Activated naive CD4-positive, alpha-beta T cell (primary cell): ENCODE results near the gene RALGAPA2.

Experiments used
- DNase-seq, 4 experiments: peaks; one replicate each; lab custom pipeline; 2025; lab: John Stamatoyannopoulos, UW

RALGAPA2 gene

DNA sequence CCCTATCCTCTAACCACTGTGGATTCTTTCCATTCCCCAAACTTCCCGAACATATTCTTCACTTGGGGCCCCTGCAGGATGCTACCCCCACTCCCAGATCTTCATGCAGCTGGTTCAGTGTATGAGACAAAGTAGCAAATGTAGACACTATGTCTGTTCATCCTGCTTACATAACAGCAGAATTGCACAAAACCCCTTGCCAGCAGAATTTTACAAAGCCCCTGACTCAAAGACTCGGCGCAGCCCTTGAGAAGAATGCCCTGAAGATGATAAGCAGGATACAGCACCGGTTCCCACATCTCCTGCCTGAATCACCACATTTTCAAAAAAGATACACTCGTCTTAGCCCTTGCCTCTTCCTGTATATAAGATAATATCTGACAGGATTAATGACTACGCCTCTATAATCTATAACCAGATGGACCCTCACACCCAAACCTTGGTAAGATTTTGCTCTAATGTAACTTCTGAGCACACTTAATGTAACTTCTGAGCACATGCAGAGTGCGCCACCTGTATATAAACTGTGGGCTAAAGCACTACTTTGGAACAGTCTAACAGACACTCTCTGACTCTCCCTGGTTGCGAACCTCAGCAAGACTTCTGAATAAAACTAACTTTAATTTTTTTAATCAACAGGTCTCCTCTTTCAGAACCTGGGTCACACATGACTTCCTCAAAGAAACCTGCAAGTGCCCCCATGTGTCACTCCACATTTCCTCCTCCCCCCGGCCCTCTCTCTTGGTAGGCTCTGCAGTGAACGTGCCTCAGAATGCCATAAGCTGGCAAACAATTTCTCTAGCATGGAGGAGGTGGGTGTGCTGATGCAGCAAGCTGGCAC is 28.7 kb downstream of the RALGAPA2 start:
- DNase-seq: no peak

DNA sequence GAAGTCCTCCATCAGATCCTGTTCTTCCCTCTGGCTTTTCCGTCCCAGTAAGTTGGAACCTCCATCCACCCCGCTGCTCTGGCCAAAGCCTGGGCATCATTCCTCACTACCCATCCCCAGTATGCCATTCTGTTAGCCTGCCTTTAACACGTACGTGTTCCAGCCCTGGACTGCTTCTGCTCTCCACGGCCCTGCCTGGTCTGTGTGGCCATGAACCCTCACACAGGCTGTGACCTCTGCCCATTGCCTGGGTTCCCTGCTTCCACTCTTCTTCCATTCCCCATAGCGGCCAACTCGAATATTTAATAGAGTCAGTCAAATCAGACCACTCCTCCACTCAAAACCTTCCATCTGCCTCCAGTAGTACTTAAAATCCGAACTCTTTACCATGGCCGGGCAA is 29.4 kb downstream of the RALGAPA2 start:
- no peak for DNase-seq

GRCh38 chr20:20680991-20681508 is 31.4 kb downstream of the RALGAPA2 start:
- DNase-seq: no peak

DNA sequence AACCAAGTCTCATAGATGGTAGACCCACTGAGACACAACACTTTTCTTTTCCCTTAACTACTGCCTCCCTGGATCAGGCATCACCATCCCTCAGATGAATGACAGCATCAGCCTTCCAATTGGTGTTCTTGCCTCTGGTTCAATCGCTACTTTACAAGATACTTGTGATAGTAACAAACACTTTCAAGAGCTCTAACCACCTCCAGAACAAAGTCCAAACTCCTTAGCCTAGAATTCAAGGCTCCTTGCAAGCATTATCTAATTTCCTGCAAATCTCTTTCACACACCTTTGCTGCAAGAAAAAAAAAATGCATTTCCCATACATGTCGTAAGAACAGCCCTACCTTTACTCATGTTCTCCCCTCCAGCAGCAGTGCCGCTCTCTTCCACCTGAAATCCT is 33.1 kb downstream of the RALGAPA2 start:
- no peak for DNase-seq

DNA sequence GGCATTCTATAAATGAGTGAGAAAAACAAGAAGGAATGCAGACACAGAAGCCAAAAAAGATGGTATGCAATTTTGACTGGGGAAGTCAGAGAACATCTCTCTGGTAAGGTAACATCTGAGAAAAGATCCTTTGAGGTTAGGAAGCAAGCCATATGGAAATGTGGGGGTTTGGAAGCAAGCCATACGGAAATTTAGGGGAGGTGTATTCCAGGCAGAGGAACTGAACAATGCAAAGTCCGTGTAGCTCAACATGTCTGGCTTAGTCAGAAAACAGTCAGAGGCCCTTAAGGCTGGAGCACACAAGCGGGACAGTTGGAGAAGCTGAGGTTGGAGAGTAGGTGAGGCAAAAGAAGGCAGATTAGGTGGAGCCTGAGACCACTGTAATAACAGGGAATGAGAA is 35.3 kb downstream of the RALGAPA2 start:
- no peak for DNase-seq

GRCh38 chr20:20668639-20669038 is 43.8 kb downstream of the RALGAPA2 start:
- no peak for DNase-seq

DNA sequence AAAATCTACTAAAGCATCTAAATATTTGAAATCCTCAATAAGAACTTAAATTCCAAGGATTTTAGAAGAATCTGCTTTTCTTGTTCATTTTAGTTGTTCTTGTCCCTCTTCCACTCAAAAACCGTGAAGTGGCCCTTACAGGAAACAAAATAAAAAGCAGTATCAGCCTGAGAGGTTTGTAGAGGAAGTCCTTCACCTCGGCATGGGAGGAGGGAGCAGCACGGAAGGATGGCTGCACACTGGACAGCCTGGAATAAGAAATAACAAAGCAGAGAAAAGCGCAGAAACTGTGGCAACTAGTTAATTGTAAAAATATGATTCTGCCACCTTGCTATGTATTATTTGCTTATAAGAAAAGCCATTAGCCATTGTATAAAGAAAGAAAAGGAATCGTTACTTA is 46.1 kb downstream of the RALGAPA2 start:
- no peak for DNase-seq

DNA sequence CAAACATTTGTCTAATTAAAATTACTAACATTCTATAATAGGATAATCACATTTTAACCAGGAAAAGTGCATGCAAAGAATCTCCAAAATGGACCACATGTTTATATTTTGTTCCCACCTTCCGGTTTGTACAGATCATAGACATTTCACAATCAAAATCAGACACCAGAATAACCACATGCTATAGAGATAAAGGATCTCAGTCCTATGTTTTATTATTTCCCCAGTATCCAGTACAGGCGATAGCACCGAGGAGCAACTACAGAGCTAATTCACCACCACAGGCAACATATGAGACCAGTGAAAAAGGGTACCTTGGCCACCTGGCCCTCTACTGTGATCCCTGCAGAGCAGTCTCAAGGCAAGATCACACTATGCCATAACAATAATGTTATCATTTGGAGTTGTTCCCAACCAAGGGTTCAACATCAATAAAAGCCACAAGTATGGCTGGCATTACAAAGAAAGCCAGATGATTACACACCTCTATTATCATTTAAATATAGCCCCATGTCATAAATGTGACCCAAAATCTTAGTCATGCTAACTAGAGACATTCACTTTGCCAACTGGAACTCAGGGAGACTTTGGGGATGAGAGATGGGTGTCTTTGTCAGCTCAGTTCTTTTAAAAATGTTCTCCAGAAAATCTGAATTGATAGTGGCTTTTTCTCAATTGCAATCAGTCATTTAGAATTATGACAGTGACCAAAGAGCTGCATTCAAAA is 46.7 kb downstream of the RALGAPA2 start:
- no peak for DNase-seq

DNA sequence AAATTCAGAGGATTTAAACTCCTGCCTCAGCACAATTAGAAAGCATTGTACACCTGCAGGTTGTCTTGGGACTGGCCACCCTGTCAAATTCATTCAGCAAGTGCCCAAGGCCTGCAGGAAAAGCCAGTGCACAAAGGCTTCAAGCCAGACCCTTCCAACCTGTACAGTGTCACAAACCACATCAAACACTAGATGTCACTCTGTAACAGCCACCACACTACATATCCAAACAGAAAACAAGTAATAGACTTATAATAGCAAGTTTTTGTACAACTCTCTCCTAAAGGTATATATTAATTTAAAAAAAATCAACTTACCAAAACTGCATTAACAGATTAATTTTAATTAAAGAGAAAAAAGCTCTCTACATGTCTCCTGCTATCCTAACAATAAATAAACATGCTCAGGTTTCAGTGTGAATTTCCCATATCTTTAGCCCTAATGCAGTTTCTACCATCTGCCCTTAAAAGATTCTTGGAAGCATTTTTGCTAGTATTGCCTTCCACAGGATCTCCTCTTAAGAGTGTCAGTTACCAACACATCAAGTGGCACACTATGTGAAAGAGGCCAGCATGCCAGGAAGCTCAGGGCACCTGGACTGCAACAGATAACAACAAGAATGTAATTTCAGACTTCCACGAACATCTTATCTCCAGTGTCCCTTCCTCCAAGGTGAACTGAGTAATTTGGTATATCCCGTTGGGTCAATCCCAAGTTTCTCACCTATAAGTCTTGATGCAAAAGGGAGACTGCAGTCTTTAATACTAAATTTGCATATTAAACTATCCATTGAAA is 47.5 kb downstream of the RALGAPA2 start:
- no peak for DNase-seq

DNA sequence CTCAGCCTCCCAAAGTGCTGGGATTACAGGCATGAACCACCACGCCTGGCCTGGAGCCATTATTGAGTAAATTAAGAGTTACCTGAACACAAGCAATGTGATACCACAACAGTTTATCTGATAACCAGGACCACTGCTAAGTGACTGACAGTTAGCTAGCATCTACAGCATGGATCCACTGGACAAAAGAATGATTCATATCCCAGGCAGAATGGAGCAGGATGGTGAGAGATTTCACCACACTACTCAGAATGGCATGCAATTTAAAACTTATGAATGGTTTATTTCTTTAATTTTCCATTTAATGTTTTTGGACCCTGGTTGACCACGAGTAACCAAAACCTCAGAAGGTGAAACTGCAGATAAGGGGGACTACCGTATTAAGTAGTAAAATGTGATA is 48.6 kb downstream of the RALGAPA2 start:
- DNase-seq: no peak

DNA sequence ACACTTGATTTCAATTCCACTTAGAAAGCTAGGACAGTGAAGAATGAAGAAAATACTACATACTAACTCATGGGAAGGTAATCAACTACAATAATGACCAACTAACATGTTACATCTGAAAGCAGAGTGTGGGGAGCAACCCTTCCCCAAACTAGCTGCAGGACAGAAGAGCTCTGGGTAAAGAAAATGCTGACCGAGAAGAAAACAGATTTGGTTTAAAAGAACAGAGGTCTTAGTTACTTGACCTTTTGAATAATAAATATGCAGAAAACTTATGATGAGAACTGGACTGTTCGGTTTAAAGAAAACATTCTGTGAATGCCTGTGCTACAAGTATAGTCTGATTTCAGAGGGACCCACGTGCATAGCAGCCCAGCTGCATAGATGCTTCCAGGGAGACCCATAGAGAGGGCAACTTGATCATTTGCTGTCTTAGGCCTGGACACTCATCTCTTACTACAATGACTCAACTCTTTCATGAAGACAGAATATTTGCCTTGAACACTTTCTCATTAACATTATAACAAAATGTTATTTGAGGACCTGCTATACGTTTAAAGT is 53.5 kb downstream of the RALGAPA2 start:
- DNase-seq: no peak

- no peak for DNase-seq
Observed at GRCh38 chr20:20658123-20658522, 54.3 kb downstream of the RALGAPA2 start.

GRCh38 chr20:20657092-20657491 is 55.4 kb downstream of the RALGAPA2 start:
- DNase-seq: no peak

- no peak for DNase-seq
Observed at GRCh38 chr20:20655883-20656282, 56.6 kb downstream of the RALGAPA2 start.

- DNase-seq: no peak
Observed at GRCh38 chr20:20649945-20650344, 62.5 kb downstream of the RALGAPA2 start.

- no peak for DNase-seq
Observed at GRCh38 chr20:20643927-20644326, 68.5 kb downstream of the RALGAPA2 start.

- DNase-seq: no peak
Observed at GRCh38 chr20:20641783-20642182, 70.7 kb downstream of the RALGAPA2 start.

GRCh38 chr20:20638878-20639277 is 73.6 kb downstream of the RALGAPA2 start:
- no peak for DNase-seq

GRCh38 chr20:20637998-20638725 is 74.3 kb downstream of the RALGAPA2 start:
- no peak for DNase-seq

DNA sequence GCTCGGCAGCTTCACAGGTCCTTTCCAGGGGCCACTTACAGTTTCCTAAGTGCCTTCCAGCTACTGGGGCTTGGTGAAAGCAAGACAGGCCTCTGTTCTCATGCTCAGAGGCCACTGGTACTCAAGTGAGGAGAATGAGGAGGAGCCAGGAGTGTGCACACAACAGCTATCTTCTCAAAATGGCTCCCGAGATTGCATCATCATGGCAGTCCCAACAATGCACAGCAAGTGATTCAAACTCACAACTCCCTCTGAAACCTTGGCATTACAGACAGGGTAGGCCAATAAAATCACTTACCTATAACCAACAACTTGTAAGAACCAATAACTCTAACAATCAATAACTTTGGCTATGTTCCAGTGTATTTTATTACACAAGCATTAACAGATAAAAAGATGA is 77.4 kb downstream of the RALGAPA2 start:
- DNase-seq: no peak

DNA sequence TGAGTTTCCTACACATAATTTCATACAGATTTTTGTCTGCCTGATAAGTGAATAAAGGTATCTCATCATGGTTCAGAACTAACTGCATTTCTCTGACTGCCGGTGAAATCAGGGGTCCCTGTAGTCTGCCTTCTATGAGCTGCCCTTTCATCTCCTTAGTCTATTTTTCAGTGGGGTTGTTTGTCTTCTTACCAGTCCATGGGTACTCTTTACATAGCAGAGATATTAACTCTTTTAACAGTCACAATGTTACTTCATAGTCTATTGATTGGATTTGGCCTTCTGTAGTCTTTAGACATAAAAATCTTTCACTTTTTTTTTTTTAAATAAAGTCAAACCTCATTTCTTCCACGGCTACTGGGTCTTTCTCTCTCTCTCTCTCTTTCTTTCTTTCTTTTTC is 79.8 kb downstream of the RALGAPA2 start:
- no peak for DNase-seq
